ENCODE data around the gene PDE6C. TPM values are rescaled to one million over a fixed set of nuclear protein-coding genes. Genes with fewer than 3 reads are reported as not detected.
A peak's percentile ranks its signal among the peaks of the same experiment; 100 is the strongest.

Gene PDE6C
- not detected for total RNA-seq
- long read RNA-seq, donor 1, partial matches to known transcripts = 0 of 2 reads
- long read RNA-seq, donor 1, other reads (novel, unspliced or antisense) = 2 of 2 reads
- long read RNA-seq, donor 2, partial matches to known transcripts = 0 of 1 reads
- long read RNA-seq, donor 2, other reads (novel, unspliced or antisense) = 1 of 1 reads

- no peak for DNase-seq (ENCODE audit: low spot score)
- intact Hi-C loops (cut with DNase I) = no loop called here
Measured at GRCh38 chr10:93612311-93612710, at the start of gene PDE6C. Gene PDE6C, plus strand, starts transcription at chr10:93612537. Its CDS starts 189 bp downstream, at chr10:93612726.

GRCh38 chr10:93565446-93565845 is 46.9 kb upstream of the PDE6C start:
- DNase-seq (ENCODE audit: low spot score) = no peak
- intact Hi-C loops (cut with DNase I) = no loop called here

GRCh38 chr10:93566435-93567276 is 45.7 kb upstream of the PDE6C start, which contains the start of gene FFAR4:
Gene FFAR4, plus strand, starts transcription at chr10:93566665. Its CDS starts 56 bp downstream, at chr10:93566721.
- peak; percentile 85 for DNase-seq (ENCODE audit: low spot score)
- intact Hi-C loops (cut with DNase I) = no loop called here

DNA sequence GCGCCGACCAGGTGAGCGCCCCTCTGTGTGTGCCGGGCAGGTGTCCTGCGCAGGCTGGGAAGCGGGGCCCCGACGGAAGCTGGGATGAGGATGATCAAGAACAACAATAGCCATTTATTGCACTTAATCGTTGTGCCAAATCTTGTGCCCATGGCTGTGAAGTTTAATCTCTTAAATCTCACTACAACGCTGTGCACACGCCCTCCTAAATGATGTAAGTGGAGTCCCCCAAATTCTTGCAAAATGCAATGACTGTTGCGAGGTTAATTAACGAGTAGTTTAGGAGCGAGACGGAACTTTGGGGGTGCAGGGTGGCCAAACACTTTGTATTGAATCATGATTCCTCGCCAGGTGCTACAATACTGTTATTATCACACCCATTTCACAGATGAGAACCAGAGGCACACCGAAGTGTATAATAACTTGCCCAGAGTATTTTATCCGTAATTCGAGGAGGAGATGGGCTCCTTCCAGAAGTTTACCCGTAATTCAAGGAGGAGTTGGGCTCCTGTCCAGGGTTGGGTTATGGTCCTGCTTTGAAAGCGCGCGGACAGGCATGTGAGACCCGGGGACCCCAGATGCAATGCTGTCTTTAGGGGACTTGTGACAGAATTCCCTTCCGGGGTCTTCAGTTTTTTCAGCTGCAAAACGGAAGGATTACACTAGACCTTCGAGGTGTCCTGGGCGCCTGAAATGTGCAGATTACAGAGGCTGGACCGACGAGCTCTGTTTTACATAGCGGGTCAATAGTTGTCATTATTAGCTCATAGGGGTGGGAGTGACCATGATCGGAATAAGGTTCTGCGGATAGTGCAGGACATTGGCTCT is 44.8 kb upstream of the PDE6C start:
- intact Hi-C loops (cut with DNase I) = no loop called here
- DNase-seq (ENCODE audit: low spot score) = no peak

GRCh38 chr10:93568105-93568390 is 44.3 kb upstream of the PDE6C start:
- intact Hi-C loops (cut with DNase I) = no loop called here
- DNase-seq (ENCODE audit: low spot score) = no peak

- no peak for DNase-seq (ENCODE audit: low spot score)
- intact Hi-C loops (cut with DNase I) = no loop called here
Measured at GRCh38 chr10:93570383-93570782, 42.0 kb upstream of the PDE6C start.

DNA sequence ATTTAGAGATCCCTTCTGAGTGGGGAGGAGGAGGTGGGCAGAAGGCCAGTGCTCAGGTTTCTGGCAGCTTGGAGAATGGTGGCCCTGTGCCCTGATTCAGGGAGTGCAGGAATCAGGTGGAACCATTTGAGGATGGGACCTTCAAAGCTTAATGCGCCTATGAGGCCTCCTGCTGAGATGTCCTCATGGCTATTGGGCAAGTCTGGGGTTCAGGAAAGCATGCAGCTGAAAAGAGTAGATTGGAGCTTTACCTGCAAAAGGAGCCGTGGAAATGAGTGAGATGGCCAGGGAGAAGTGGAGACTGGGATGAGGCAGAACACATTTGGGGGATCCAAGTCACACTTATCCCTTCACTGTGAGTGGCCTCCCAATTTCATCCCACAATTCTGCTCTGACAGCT is 39.7 kb upstream of the PDE6C start:
- intact Hi-C loops (cut with DNase I) = no loop called here
- no peak for DNase-seq (ENCODE audit: low spot score)

- intact Hi-C loops (cut with DNase I) = no loop called here
- DNase-seq (ENCODE audit: low spot score) = no peak
Measured at GRCh38 chr10:93573051-93573909, 39.1 kb upstream of the PDE6C start.

- intact Hi-C loops (cut with DNase I) = no loop called here
- DNase-seq (ENCODE audit: low spot score) = no peak
Measured at GRCh38 chr10:93573924-93574323, 38.4 kb upstream of the PDE6C start.

- DNase-seq (ENCODE audit: low spot score) = no peak
- intact Hi-C loops (cut with DNase I) = no loop called here
Measured at GRCh38 chr10:93576888-93577287, 35.4 kb upstream of the PDE6C start.

GRCh38 chr10:93577565-93577964 is 34.8 kb upstream of the PDE6C start:
- intact Hi-C loops (cut with DNase I) = no loop called here
- DNase-seq (ENCODE audit: low spot score) = no peak

DNA sequence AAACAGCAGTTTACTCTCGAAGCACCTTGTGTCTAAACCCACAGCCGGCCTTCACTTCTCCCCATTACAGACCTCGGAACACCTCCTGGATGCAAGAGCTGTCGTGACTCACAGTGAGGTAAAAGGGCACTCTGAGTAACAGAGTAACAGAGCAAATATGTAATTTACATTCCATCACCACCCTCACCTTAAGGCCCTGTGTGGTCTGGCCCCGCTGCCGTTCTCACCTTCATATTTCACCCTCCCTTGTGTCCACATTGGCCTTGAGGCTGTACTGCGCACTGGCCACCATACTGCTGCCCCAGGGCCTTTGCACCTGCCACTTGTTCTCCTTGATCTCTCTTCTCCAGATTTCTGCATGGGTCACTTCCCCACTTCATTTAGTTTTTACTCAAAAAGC is 33.2 kb upstream of the PDE6C start:
- no peak for DNase-seq (ENCODE audit: low spot score)
- intact Hi-C loops (cut with DNase I) = no loop called here

DNA sequence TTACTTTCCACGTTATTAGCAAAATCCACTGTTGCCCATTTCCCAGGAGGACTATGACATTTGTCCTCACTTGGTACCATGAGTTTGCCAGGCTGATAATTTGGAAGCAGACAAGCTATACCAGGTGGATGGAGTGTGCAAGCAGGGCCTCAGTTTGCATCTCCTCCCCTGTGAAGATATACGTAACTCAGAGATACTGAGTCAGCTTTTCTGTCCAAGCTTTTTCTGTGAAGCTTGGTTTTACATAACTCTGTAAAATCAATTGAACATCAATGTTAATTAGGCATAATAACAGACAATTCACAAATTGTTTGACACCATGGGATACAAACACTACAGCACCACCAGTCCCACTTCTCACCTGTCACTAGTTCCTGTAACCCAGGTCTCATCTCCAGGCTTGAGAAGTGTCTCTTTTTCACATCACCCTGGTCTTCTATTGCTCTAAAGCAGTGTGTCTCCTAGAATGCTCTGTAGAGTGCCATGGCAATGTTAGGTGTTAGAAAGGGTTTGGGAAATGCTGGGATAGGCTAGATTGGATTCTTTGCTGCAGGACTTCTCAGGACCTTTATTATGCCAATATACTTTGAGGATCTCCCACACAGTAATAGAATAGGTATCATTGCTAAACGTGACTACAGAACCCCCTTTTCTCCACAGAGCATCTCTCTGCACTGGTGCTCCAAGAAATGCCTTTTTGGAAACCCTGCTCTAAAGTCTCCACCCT is 32.2 kb upstream of the PDE6C start:
- intact Hi-C loops (cut with DNase I) = no loop called here

DNA sequence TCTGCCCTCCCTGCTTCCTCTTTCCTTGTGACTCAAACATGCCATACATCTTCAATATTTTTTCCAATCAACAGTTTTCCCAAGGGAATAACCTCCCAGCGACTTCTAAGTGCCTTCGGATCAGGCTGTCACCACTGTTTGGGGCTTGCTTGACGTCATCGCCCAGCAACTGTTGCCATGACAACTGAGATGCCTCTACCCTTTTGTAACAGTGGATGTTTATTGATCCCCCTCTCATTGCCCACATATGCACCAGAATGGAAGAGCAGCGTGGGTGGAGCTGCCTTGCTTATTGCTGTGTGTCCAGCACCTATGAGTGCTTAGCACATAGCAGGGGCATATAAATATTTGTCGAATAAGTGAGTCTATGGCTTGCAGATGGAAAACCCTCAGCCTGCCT is 31.5 kb upstream of the PDE6C start:
- intact Hi-C loops (cut with DNase I) = no loop called here

More for the DNA sequence above, 32.2 kb upstream of the PDE6C start:
- DNase-seq (ENCODE audit: low spot score) = no peak

DNA sequence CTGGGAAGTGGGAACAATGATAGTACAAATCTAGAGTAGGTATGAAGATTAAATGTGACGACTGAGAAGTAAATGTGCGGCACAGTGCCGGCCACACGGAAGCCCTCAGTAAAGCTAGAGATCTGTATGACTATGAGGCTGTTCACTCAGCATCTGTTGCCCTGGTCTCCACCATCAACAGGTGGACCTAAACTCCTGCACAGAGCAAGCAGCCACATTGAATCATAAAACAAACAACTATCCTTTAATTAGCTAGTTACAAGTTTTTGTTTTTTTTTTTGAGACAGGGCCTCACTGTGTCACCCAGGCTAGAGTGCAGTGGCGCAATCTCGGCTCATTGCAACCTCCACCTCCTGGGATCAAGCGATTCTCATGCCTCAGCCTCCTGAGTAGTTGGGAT is 27.9 kb upstream of the PDE6C start:
- DNase-seq (ENCODE audit: low spot score) = no peak
- intact Hi-C loops (cut with DNase I) = no loop called here

More for the DNA sequence above, 31.5 kb upstream of the PDE6C start:
- no peak for DNase-seq (ENCODE audit: low spot score)

- no peak for DNase-seq (ENCODE audit: low spot score)
- intact Hi-C loops (cut with DNase I) = no loop called here
Measured at GRCh38 chr10:93589648-93590562, 22.4 kb upstream of the PDE6C start.

DNA sequence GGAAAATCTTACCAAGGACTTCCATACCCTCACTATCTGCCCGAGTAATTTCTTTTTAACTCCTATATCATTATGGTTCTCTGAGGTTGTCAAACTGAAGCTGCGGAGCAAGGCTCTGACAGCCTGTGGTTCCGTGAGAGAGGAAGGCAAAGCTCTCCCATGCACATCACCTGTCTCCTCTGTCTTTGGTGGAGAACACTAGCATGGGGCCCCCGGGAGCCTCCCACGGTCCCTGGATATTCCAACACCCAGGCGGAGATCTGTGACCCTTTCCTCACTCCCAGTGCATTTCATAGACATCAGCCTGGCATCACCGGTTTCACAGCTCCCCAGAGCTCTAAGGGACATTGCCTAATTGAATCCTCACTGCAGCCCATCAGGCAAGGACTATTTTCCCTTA is 21.7 kb upstream of the PDE6C start:
- DNase-seq (ENCODE audit: low spot score) = no peak
- intact Hi-C loops (cut with DNase I) = no loop called here

Data from posterior vena cava (tissue), 2 donors.